GM12873 (cell line): Measurements from ENCODE around the gene ALKBH1.

Experiments used
- TF ChIP-seq, protein P1 (sequence below): IDR thresholded peaks from 2 replicates; pipeline ENCODE4 v1.5.1; 2012; ENCODE audit warnings: low read depth, mild to moderate bottlenecking, moderate library complexity, low read length, control low read depth; ENCODE audit not compliant: insufficient read depth; ENCODE audit errors: missing control alignments

The ALKBH1 gene

DNA sequence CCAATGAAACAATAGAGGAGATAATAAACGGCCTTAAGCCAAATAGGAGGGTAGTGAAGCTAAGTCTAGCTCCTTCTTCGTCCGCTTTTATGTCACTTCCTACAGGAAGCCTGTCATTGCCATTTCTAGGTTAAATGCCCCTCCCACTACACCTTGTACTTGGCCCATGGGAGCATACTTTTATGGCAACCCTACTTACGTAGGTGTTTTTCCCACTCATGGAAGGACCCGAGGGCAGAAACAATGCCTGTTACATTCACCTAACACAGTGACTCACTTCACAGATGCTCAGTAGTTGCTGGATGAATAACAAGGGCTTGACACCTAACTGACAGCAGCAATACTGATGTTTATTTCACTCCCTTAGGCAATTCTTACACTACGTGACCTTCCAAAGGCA is 44.5 kb downstream of the ALKBH1 start:
- TF ChIP-seq, protein P1, sequence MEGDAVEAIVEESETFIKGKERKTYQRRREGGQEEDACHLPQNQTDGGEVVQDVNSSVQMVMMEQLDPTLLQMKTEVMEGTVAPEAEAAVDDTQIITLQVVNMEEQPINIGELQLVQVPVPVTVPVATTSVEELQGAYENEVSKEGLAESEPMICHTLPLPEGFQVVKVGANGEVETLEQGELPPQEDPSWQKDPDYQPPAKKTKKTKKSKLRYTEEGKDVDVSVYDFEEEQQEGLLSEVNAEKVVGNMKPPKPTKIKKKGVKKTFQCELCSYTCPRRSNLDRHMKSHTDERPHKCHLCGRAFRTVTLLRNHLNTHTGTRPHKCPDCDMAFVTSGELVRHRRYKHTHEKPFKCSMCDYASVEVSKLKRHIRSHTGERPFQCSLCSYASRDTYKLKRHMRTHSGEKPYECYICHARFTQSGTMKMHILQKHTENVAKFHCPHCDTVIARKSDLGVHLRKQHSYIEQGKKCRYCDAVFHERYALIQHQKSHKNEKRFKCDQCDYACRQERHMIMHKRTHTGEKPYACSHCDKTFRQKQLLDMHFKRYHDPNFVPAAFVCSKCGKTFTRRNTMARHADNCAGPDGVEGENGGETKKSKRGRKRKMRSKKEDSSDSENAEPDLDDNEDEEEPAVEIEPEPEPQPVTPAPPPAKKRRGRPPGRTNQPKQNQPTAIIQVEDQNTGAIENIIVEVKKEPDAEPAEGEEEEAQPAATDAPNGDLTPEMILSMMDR: no peak

DNA sequence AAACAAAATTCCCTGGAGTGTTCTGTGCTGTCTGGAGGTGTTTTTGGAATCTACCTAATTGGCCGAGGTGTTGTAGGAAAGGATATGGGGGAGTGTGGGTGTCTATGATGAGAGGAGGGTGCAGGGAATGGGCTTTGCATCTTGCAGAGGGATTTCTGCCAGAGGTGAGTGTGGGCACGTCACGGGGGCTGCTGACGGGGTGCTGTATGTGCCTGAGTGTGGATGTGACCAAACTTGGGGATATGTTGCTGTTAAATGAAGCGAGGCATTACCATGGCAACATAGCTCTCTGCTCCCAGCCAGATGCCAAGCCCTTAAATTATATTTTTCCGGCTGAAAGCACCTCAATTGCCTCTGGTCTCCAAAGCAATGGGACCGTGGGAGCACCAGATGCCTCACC is 47.1 kb downstream of the ALKBH1 start:
- TF ChIP-seq, protein P1: no peak

DNA sequence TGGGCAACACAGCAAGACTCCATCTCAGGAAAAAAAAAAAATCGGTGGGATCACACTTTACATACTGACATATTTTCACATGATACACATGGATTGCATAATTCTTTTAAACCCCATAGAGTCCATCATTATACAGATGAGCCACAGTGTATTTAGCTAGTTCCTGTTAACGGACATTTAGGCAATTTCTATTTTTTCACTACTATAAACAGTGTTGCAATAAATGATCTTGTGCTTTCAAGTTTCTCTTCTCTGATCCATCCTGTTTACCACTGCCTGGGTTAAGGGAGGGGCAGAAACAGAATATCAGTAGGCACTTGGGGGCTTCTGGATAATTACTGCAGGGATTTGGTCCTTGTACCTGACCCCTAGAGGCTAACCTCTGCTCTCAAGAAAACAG is 48.0 kb downstream of the ALKBH1 start:
- TF ChIP-seq, protein P1: no peak

DNA sequence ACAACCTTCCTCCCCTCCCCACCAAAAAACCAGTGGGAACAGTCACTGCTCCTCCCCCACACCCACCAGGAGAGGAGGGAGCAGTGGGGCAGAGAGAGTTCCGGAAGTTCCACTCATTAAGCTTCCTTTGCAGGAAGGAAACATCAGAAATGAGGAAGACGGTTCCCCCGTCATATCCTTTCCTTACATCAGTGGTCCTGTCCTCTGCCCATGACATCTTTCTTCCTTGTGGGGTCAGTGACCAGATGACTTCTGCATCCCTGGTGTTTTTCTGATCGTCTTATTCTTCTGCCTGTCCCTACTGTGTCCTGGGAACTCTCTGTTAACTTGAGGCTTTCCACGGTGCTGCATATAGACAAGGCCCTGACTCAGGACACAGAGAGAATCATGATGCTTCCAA is 50.5 kb downstream of the ALKBH1 start:
- TF ChIP-seq, protein P1: no peak

DNA sequence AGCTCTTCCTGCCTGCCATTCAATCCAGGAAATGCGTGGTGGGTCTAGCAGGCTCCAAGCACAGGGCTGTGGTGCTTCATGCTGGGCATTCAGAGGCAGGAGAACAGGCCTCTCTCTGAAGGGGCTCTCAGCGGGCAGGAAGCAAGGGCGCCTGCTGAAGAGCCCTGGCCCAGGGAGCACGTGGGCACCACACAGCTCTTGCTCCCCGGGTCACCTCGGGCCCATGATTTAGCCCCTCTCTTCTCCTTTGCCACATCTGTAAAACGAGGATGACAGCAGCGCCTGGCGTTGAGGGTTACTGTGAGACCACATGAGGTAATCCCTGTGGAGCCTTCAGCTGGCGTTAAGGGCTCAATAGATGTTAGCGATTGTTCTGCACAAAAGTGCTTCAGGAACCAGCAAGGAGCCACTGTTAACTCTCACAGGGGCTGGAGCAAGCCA is 53.8 kb downstream of the ALKBH1 start:
- TF ChIP-seq, protein P1: no peak

DNA sequence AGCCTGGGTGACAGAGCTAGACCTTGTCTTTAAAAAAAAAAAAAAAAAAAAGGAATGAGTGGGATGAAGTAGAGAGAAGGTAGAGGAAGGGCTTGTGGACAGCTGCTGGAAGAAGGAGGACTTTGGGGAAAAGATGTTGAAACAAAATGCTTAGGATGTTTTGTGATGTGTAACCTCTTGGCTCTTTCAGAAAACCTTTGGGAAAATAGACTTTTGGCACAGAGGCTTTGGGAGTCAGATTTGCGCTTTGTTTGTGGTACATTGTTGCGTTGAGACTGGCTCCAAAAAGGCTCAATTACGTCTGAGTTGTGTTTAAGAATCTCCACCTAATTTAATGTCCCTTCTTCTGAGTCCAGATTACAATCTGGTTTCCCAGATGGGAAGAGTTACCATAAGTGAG is 58.5 kb downstream of the ALKBH1 start:
- TF ChIP-seq, protein P1: no peak

DNA sequence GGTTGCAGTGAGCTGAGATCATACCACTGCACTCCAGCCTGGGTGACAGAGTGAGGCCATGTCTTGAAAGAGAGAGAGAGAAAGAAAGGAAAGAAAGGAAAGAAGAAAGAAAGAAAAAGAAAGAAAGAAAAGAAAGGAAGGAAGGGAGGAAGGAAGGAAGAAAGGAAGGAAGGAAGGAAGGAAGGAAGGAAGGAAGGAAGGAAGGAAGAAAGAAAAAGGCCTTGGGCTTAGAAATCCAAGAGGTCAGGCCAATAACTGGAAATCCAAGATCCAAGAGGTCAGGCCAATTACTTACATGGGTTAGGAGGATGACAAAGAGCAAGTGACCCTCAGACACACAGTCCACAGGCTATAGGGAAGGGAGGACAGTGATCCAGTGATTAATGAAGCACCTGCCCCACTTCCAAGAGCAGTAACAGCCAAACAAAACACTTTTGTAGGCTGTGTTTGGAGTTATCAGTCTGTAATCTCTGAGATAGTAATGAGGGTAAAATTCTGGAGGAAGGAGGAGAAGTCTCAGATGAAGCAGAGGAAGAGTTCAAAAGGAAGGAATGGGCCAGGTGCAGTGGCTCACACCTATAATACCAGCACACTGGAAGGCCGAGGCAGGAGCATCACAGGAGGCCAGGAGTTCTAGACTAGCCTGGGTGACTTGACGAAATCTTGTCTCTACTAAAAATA is 59.2 kb downstream of the ALKBH1 start:
- TF ChIP-seq, protein P1: no peak

DNA sequence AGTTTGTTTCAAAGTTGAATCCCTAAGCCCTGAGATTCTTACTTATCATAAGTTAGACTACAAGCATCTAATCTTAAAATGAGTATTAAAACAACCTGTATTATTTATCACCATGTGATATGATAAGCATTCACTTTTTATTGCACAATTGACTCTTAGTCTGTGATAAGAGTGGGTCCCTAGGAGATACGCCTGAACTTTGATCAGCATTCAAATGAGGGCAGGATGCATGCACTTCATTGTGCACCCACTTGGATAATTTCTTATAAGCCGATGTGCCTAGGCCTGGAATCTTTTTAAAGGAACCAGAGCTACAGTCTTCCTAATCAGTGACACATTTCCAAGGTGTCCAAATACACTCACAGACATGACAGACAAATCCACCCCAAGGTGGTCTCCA is 60.0 kb downstream of the ALKBH1 start:
- TF ChIP-seq, protein P1: no peak
